SK-N-SH (cell line): ENCODE results near the gene HSPA4. TPM values are rescaled to one million over a fixed set of nuclear protein-coding genes. Genes with fewer than 3 reads are reported as not detected.
"Not testable (repeated sequence)": the region's sequence is repeated elsewhere in the genome, so short reads cannot be mapped to it uniquely, and the experiment has no call there.

Experiments
- CTCF ChIA-PET: fragments of 300-600, 350-600 bp; formaldehyde crosslinking; extraction: SDS; loops from one replicate; lab custom pipeline; 2021; lab: Yijun Ruan, JAX
- POLR2A ChIA-PET: fragments of 350-600 bp; sonication (Branson Sonifier 250); formaldehyde crosslinking; extraction: SDS; loops from one replicate; lab custom pipeline; 2020; ENCODE audit warnings: antibody characterized with exemption, inconsistent platforms; lab: Yijun Ruan, JAX
- DNase-seq: peaks from one replicate; pipeline ENCODE4 v3.0.0; 2012
- H2AFZ ChIP-seq: fragments of 200-600 bp; sonication (generic); 2 replicates; pipeline ENCODE4 v1.8.1; 2016; ENCODE audit warnings: antibody characterized with exemption, mild to moderate bottlenecking, low read depth
- H3F3A ChIP-seq: fragments of 200-600 bp; sonication (generic); replicated peaks from 2 replicates; pipeline ENCODE3; 2016; ENCODE audit warnings: antibody characterized with exemption, mild to moderate bottlenecking; ENCODE audit not compliant: insufficient read depth
- H3K27ac ChIP-seq, 2 experiments: fragments of 200-500 bp in 1 of 2; fragments of 200-600 bp in 1 of 2; sonication (Bioruptor generic) in 1 of 2; sonication (generic), shearing (Covaris generic) in 1 of 2; 2 replicates each; pipeline versions ENCODE4 v1.5.1 to v1.6.1; 2014 to 2016; ENCODE audit warnings: low read depth in 2 of 2, inconsistent platforms in 1 of 2, low read length in 1 of 2, mild to moderate bottlenecking in 1 of 2, mixed read lengths in 1 of 2
- H3K27me3 ChIP-seq: fragments of 200-600 bp; sonication (generic), shearing (Covaris generic); 2 replicates; pipeline ENCODE4 v1.6.1; 2016; ENCODE audit warnings: mixed run types; ENCODE audit not compliant: insufficient read depth
- H3K36me3 ChIP-seq, 2 experiments: fragments of 200-500 bp in 1 of 2; fragments of 200-600 bp in 1 of 2; sonication (Bioruptor generic) in 1 of 2; sonication (generic) in 1 of 2; replicated peaks in 1 of 2; 2 replicates each; pipeline versions ENCODE3 to v1.5.1; 2014 to 2016; ENCODE audit warnings: low read length in 1 of 2, mild to moderate bottlenecking in 1 of 2; ENCODE audit not compliant: insufficient read depth in 2 of 2, control insufficient read depth in 1 of 2
- H3K4me1 ChIP-seq, 2 experiments: fragments of 200-500 bp in 1 of 2; fragments of 200-600 bp in 1 of 2; sonication (Bioruptor generic) in 1 of 2; sonication (generic), shearing (Covaris generic) in 1 of 2; 2 replicates each; pipeline versions ENCODE4 v1.5.1 to v1.6.1; 2014 to 2016; ENCODE audit warnings: low read depth in 1 of 2, low read length in 1 of 2, mixed run types in 1 of 2; ENCODE audit not compliant: insufficient read depth in 2 of 2, control insufficient read depth in 1 of 2
- H3K4me2 ChIP-seq: fragments of 200-600 bp; sonication (generic), shearing (Covaris generic); 2 replicates; pipeline ENCODE4 v1.6.1; 2017; ENCODE audit warnings: mixed run types
- H3K4me3 ChIP-seq, 2 experiments: fragments of 200-500 bp in 1 of 2; fragments of 200-600 bp in 1 of 2; sonication (Bioruptor generic) in 1 of 2; sonication (generic), shearing (Covaris generic) in 1 of 2; 2 replicates each; pipeline versions ENCODE4 v1.5.1 to v1.8.1; 2014 to 2016; ENCODE audit warnings: low read depth in 2 of 2, inconsistent platforms in 1 of 2, low read length in 1 of 2, mild to moderate bottlenecking in 1 of 2, mixed read lengths in 1 of 2, moderate library complexity in 1 of 2
- H3K79me2 ChIP-seq: fragments of 200-600 bp; sonication (generic); 2 replicates; pipeline ENCODE4 v1.8.1; 2017; ENCODE audit warnings: mild to moderate bottlenecking; ENCODE audit not compliant: insufficient read depth
- H3K9ac ChIP-seq: fragments of 200-600 bp; sonication (generic); 2 replicates; pipeline ENCODE4 v1.6.1; 2017; ENCODE audit warnings: mixed run types
- H3K9me2 ChIP-seq: fragments of 200-600 bp; sonication (generic); 2 replicates; pipeline ENCODE4 v1.6.1; 2017; ENCODE audit warnings: mixed run types
- H3K9me3 ChIP-seq: fragments of 200-600 bp; sonication (generic); 2 replicates; pipeline ENCODE4 v1.6.1; 2017; ENCODE audit warnings: mixed run types, mild to moderate bottlenecking, moderate library complexity
- H4K20me1 ChIP-seq: fragments of 200-600 bp; sonication (generic); 2 replicates; pipeline ENCODE4 v1.6.1; 2017; ENCODE audit warnings: mild to moderate bottlenecking, mixed run types; ENCODE audit not compliant: insufficient read depth
- CHD2 ChIP-seq: fragments of 150-350 bp; IDR thresholded peaks from 2 replicates; pipeline ENCODE4 v1.6.1; 2018; ENCODE audit warnings: low read length; ENCODE audit not compliant: partially characterized antibody
- EP300 ChIP-seq, 2 experiments: IDR thresholded peaks; 2 replicates each; pipeline versions ENCODE4 v1.4.0 to v1.6.1; 2012; ENCODE audit warnings: borderline replicate concordance in 1 of 2, low read depth in 1 of 2, low read length in 1 of 2
- FOSL2 ChIP-seq: IDR thresholded peaks from 2 replicates; pipeline ENCODE4 v1.4.0; 2012; ENCODE audit warnings: low read depth, mild to moderate bottlenecking, moderate library complexity, borderline replicate concordance
- FOXJ3 ChIP-seq: sonication (generic); formaldehyde crosslinking; IDR thresholded peaks from 2 replicates; pipeline ENCODE4 v1.5.1; 2020; ENCODE audit warnings: mild to moderate bottlenecking, missing genetic modification reagents
- FOXM1 ChIP-seq: IDR thresholded peaks from 2 replicates; pipeline ENCODE4 v1.4.0; 2012; ENCODE audit warnings: low read depth, mild to moderate bottlenecking
- GABPA ChIP-seq: IDR thresholded peaks from 2 replicates; pipeline ENCODE4 v1.4.0; 2012; ENCODE audit warnings: low read depth, mild to moderate bottlenecking
- GATA2 ChIP-seq: sonication (generic); formaldehyde crosslinking; IDR thresholded peaks from 2 replicates; pipeline ENCODE4 v1.5.0; 2020; ENCODE audit warnings: mild to moderate bottlenecking, missing genetic modification reagents
- IRF3 ChIP-seq: fragments of 150-350 bp; IDR thresholded peaks from 2 replicates; pipeline ENCODE4 v1.6.1; 2016; ENCODE audit warnings: mild to moderate bottlenecking, low read depth, low read length
- NFIC ChIP-seq: IDR thresholded peaks from 2 replicates; pipeline ENCODE4 v1.4.0; 2012; ENCODE audit warnings: borderline replicate concordance
- NRF1 ChIP-seq: IDR thresholded peaks from 2 replicates; pipeline ENCODE4 v1.6.1; 2012; ENCODE audit warnings: low read depth, mild to moderate bottlenecking, low read length
- POLR2AphosphoS5 ChIP-seq: IDR thresholded peaks from 2 replicates; pipeline ENCODE4 v1.6.1; 2012; ENCODE audit warnings: low read depth, low read length
- RAD21 ChIP-seq: IDR thresholded peaks from 2 replicates; pipeline ENCODE4 v1.6.1; 2012; ENCODE audit warnings: mild to moderate bottlenecking, low read length
- RFX5 ChIP-seq: IDR thresholded peaks from 2 replicates; pipeline ENCODE4 v1.6.1; 2012; ENCODE audit warnings: mild to moderate bottlenecking, improper control_type of control experiment, low read length
- TAF1 ChIP-seq: IDR thresholded peaks from 2 replicates; pipeline ENCODE4 v1.6.1; 2012; ENCODE audit warnings: low read depth, mild to moderate bottlenecking, low read length, moderate library complexity, borderline replicate concordance
- TCF12 ChIP-seq: IDR thresholded peaks from 2 replicates; pipeline ENCODE4 v1.4.0; 2012
- USF2 ChIP-seq: fragments of 150-350 bp; IDR thresholded peaks from 2 replicates; pipeline ENCODE4 v1.6.1; 2017; ENCODE audit warnings: antibody characterized with exemption, low read length, low read depth, borderline replicate concordance
- YY1 ChIP-seq: IDR thresholded peaks from 2 replicates; pipeline ENCODE4 v1.4.0; 2012; ENCODE audit warnings: low read depth, mild to moderate bottlenecking
- ZBTB33 ChIP-seq: IDR thresholded peaks from 2 replicates; pipeline ENCODE4 v1.4.0; 2012; ENCODE audit warnings: low read depth, borderline replicate concordance
- WGBS: methylation state at CpG from one replicate; pipeline ENCODE4 v1.1.6; 2017; ENCODE audit warnings: low lambda C conversion rate; 5-methylcytosine and 5-hydroxymethylcytosine counted together
- polyA plus RNA-seq, 3 experiments: library from polyadenylated mRNA; depleted of rRNA; stranded (reverse); fragments of >200 nt; gene quantifications; 2 replicates each; pipeline ENCODE4 v1.2.3, GENCODE V29; 2012

HSPA4 gene
- polyA plus RNA-seq, 1 of the 3 experiments (the other 2 are of a cell fraction) = 18.8 TPM

- TF ChIP-seq EP300 (IDR thresholded peaks at IDR 0.05; ENCODE audit: borderline replicate concordance in 1 of 2, low read depth in 1 of 2, low read length in 1 of 2) = no peak
- no peak for TF ChIP-seq NFIC
- TF ChIP-seq NRF1 = no peak
- no peak for TF ChIP-seq GATA2 (CRISPR knock-in tag)
- TF ChIP-seq FOSL2 = no peak
Observed at GRCh38 chr5:133132717-133133116, 80.9 kb downstream of the HSPA4 start (continued).

GRCh38 chr5:133133241-133133640 lies 81.4 kb downstream of the HSPA4 start:
- H4K20me1 ChIP-seq, H3K4me2 ChIP-seq, H3K9me2 ChIP-seq, H3K4me3 ChIP-seq, H3F3A ChIP-seq, H3K36me3 ChIP-seq, H2AFZ ChIP-seq, H3K9me3 ChIP-seq, POLR2A ChIA-PET, CTCF ChIA-PET, H3K27me3 ChIP-seq, H3K9ac ChIP-seq, DNase-seq, H3K27ac ChIP-seq, H3K79me2 ChIP-seq: not testable (repeated sequence)
- WGBS = 69% methylated on average over 5 of the region's 5 CpGs
- peaks cover 0 to 12% of the 10 kb centered on the region in 2 experiments; a peak in 2 of 4 replicates for H3K4me1 ChIP-seq

- DNase-seq, H3K4me3 ChIP-seq, H3K4me1 ChIP-seq, H3F3A ChIP-seq, H3K9me3 ChIP-seq, H3K9ac ChIP-seq, H3K4me2 ChIP-seq, H3K27me3 ChIP-seq, H3K9me2 ChIP-seq, H4K20me1 ChIP-seq, POLR2A ChIA-PET, H3K27ac ChIP-seq, H3K36me3 ChIP-seq, H2AFZ ChIP-seq, H3K79me2 ChIP-seq, CTCF ChIA-PET: not testable (repeated sequence)
- 6% methylated on average over 2 of the region's 2 CpGs for WGBS
Observed at GRCh38 chr5:133136890-133137289, 85.1 kb downstream of the HSPA4 start.

- H3K4me2 ChIP-seq = no peak overlapping the region
- 64% methylated on average over 7 of the region's 7 CpGs for WGBS
- no peak overlapping the region for H3K4me3 ChIP-seq
- no peak overlapping the region for H3K27ac ChIP-seq
- H3K36me3 ChIP-seq = no peaks in the 10 kb centered on the region
- H2AFZ ChIP-seq = no peak overlapping the region
- no peaks in the 10 kb centered on the region for H3K9me3 ChIP-seq
- H3F3A ChIP-seq = no peaks in the 10 kb centered on the region
- H3K79me2 ChIP-seq = no peaks in the 10 kb centered on the region
- CTCF ChIA-PET = interaction anchor here (0.8 to 1.8 kb wide), 4 partner anchors 10 to 121 kb away, joined by 3 to 5 read pairs (median 4); no protein-coding TSS in a partner anchor
- H3K4me1 ChIP-seq = no peaks in the 10 kb centered on the region
- no peak overlapping the region for H3K9ac ChIP-seq
- DNase-seq = no peak
- POLR2A ChIA-PET = no interaction called here
- H4K20me1 ChIP-seq = no peaks in the 10 kb centered on the region
- H3K27me3 ChIP-seq = no peaks in the 10 kb centered on the region; the same call in 1 of the 2 replicates
- H3K9me2 ChIP-seq = no peaks in the 10 kb centered on the region
- TF ChIP-seq EP300 (IDR thresholded peaks at IDR 0.05; ENCODE audit: borderline replicate concordance in 1 of 2, low read depth in 1 of 2, low read length in 1 of 2) = no peak
- no peak for TF ChIP-seq NRF1
- no peak for TF ChIP-seq CHD2
- TF ChIP-seq RFX5 = no peak
- TF ChIP-seq ZBTB33 = no peak
- no peak for TF ChIP-seq FOXJ3 (CRISPR knock-in tag)
- TF ChIP-seq TAF1 = no peak
- no peak for TF ChIP-seq GATA2 (CRISPR knock-in tag)
- TF ChIP-seq YY1 = no peak
- TF ChIP-seq TCF12 = no peak
- no peak for TF ChIP-seq GABPA
- TF ChIP-seq RAD21 = no peak
- no peak for TF ChIP-seq POLR2AphosphoS5
- no peak for TF ChIP-seq USF2
- no peak for TF ChIP-seq FOXM1
- no peak for TF ChIP-seq IRF3
Observed at GRCh38 chr5:133140311-133140710, 88.5 kb downstream of the HSPA4 start.
